A204.1 (cell line): ENCODE data around the gene KIF26B.

Experiments used
- FAIRE-seq: peaks from 2 replicates; lab custom pipeline; 2012; peaks lifted over from hg19 to GRCh38; lab: Jason Lieb, UNC

The KIF26B gene

GRCh38 chr1:245754463-245754961 is 599.7 kb downstream of the KIF26B start:
- no peak for FAIRE-seq
